GM12878 (cell line): ENCODE data around the gene NPDC1. TPM values are rescaled to one million over a fixed set of nuclear protein-coding genes. Genes with fewer than 3 reads are reported as not detected.

ENCODE experiments used
- ATAC-seq: fragments of 200-7000 bp; cut with Tn5 transposase; 3 replicates; pipeline ENCODE4 v1.9.1; 2020; ENCODE audit warnings: mild to moderate bottlenecking, moderate library complexity
- BruUV-seq: library from RNA; stranded (reverse); fragments of 400-500 nt; replicated peaks from 2 replicates; lab custom pipeline; 2021; lab: Mats Ljungman, UMichigan
- CTCF ChIA-PET: fragments of 300-600 bp; sonication (Branson Sonifier 250); formaldehyde crosslinking; extraction: SDS; loops from one replicate; lab custom pipeline; 2021; ENCODE audit warnings: inconsistent platforms; lab: Yijun Ruan, JAX
- POLR2A ChIA-PET: fragments of 350-600 bp; formaldehyde crosslinking; extraction: SDS; loops from one replicate; lab custom pipeline; 2021; ENCODE audit warnings: inconsistent platforms; lab: Charles Lee
- RAD21 ChIA-PET: fragments of 300-600 bp; sonication (Branson Sonifier 250); formaldehyde crosslinking; loops from one replicate; lab custom pipeline; 2023; ENCODE audit warnings: antibody characterized with exemption; ENCODE audit not compliant: unreplicated experiment; lab: Charles Lee
- SMC1A ChIA-PET: fragments of 300-600 bp; sonication (Branson Sonifier 250); formaldehyde crosslinking; loops from one replicate; lab custom pipeline; 2023; ENCODE audit not compliant: unreplicated experiment, uncharacterized antibody; lab: Charles Lee
- DNase-seq: peaks from one replicate; pipeline ENCODE4 v3.0.0-alpha.2; 2011; ENCODE audit warnings: low read depth, low spot score
- FAIRE-seq: peaks from 3 replicates; lab custom pipeline; 2011; peaks lifted over from hg19 to GRCh38; lab: Jason Lieb, UNC
- H2AFZ ChIP-seq: 2 replicates; pipeline ENCODE4 v1.6.0; 2011; ENCODE audit warnings: low read depth, low read length, control low read depth; ENCODE audit not compliant: control insufficient read depth
- H3K27ac ChIP-seq: 2 replicates; pipeline ENCODE4 v1.5.1; 2011; ENCODE audit warnings: control low read depth; ENCODE audit not compliant: control insufficient read depth, insufficient read depth
- H3K27me3 ChIP-seq, 2 experiments: replicated peaks in 1 of 2; 2 replicates each; pipeline versions ENCODE4 v1.6.0 to v1.6.1; 2011; ENCODE audit warnings: low read length in 1 of 2; ENCODE audit not compliant: control insufficient read depth in 2 of 2, insufficient read depth in 2 of 2
- H3K36me3 ChIP-seq, 2 experiments: 2 replicates each; pipeline ENCODE4 v1.5.1; 2011; ENCODE audit warnings: low read length in 1 of 2; ENCODE audit not compliant: control insufficient read depth in 2 of 2, insufficient read depth in 2 of 2
- H3K4me1 ChIP-seq: 2 replicates; pipeline ENCODE4 v1.6.1; 2011; ENCODE audit warnings: mild to moderate bottlenecking, low read length, moderate library complexity, mixed read lengths; ENCODE audit not compliant: control insufficient read depth, insufficient read depth
- H3K4me2 ChIP-seq: 2 replicates; pipeline ENCODE4 v1.6.0; 2011; ENCODE audit warnings: control low read depth; ENCODE audit not compliant: control insufficient read depth, insufficient read depth
- H3K4me3 ChIP-seq: fragments of 200-600 bp; sonication (generic); 2 replicates; pipeline ENCODE4 v1.5.1; 2016
- H3K79me2 ChIP-seq: 2 replicates; pipeline ENCODE4 v1.6.0; 2011; ENCODE audit warnings: low read length; ENCODE audit not compliant: control insufficient read depth, insufficient read depth
- H3K9ac ChIP-seq: 2 replicates; pipeline ENCODE4 v1.8.0; 2011; ENCODE audit warnings: low read length, control low read depth, mixed read lengths; ENCODE audit not compliant: control insufficient read depth, insufficient read depth
- H3K9me3 ChIP-seq: replicated peaks from 3 replicates; pipeline ENCODE4 v1.5.1; 2011; ENCODE audit warnings: mild to moderate bottlenecking, low read length; ENCODE audit not compliant: control insufficient read depth, insufficient read depth
- H4K20me1 ChIP-seq: 2 replicates; pipeline ENCODE4 v1.6.0; 2011; ENCODE audit not compliant: control insufficient read depth, insufficient read depth
- EP300 ChIP-seq, 2 experiments: fragments of 150-350 bp in 1 of 2; IDR thresholded peaks; 2 replicates each; pipeline ENCODE4 v1.6.1; 2011 to 2012; ENCODE audit warnings: low read depth in 2 of 2, low read length in 2 of 2, borderline replicate concordance in 1 of 2, improper control_type of control experiment in 1 of 2, inconsistent platforms in 1 of 2; ENCODE audit not compliant: control insufficient read depth in 1 of 2
- HCFC1 ChIP-seq: fragments of 150-350 bp; IDR thresholded peaks from 2 replicates; pipeline ENCODE4 v1.6.1; 2014; ENCODE audit warnings: low read length
- NKRF ChIP-seq: fragments of 450-650 bp; conservative IDR thresholded peaks from 2 replicates; pipeline ENCODE4 v1.6.1; 2017; ENCODE audit warnings: mild to moderate bottlenecking, moderate library complexity
- PML ChIP-seq: IDR thresholded peaks from 2 replicates; pipeline ENCODE4 v1.6.1; 2012; ENCODE audit warnings: low read length, inconsistent platforms
- REST ChIP-seq: IDR thresholded peaks from 2 replicates; pipeline ENCODE4 v1.6.1; 2012; ENCODE audit warnings: mild to moderate bottlenecking, low read depth, low read length
- ZNF207 ChIP-seq: fragments of 450-650 bp; IDR thresholded peaks from 2 replicates; pipeline ENCODE4 v1.6.1; 2014; ENCODE audit warnings: antibody characterized with exemption, mild to moderate bottlenecking, borderline replicate concordance
- WGBS: methylation state at CpG from one replicate; pipeline ENCODE4 v1.1.6; 2016; ENCODE audit warnings: low lambda C conversion rate; ENCODE audit not compliant: insufficient replicate concordance, insufficient coverage; ENCODE audit errors: missing lambda C conversion rate; 5-methylcytosine and 5-hydroxymethylcytosine counted together
- in situ Hi-C: fragments of 300-500 bp; cut with MboI; formaldehyde crosslinking; loops from 9 replicates; pipeline ENCODE4 v1.14.3; 2018; ENCODE audit warnings: mixed read lengths
- intact Hi-C: fragments of 100-400 bp; cut with micrococcal nuclease; formaldehyde crosslinking; loops from one replicate; pipeline ENCODE4 v1.14.2; 2022; ENCODE audit not compliant: unreplicated experiment
- polyA plus RNA-seq, 11 experiments: library from polyadenylated mRNA; depleted of rRNA in 4 of 11; unstranded in 6 of 11; stranded (reverse) in 5 of 11; fragments of >200 nt; fragmentation: Nextera tagmentation in 4 of 11; fragmentation: Illumina TruSeq in 1 of 11; extraction: Ambion mirVana in 4 of 11; extraction: Trizol in 1 of 11; gene quantifications; 1 replicate in 1 of 11; 2 replicates in 10 of 11; pipeline versions ENCODE4 v1.2.1 to v1.2.3, GENCODE V29; 2011 to 2016; ENCODE audit warnings: inconsistent platforms in 2 of 11, missing spikeins in 2 of 11, low read depth in 1 of 11
- total RNA-seq, 4 experiments: library from RNA; depleted of rRNA in 3 of 4; stranded (reverse); fragments of >200 nt in 3 of 4; fragmentation: Illumina TruSeq in 1 of 4; extraction: Trizol in 1 of 4; gene quantifications; 2 replicates each; pipeline versions ENCODE4 v1.2.1 to v1.2.3, GENCODE V29; 2013 to 2021
- TF ChIP-seq, protein P1 (sequence below): fragments of 450-650 bp; IDR thresholded peaks from 2 replicates; pipeline ENCODE4 v1.6.1; 2017; ENCODE audit warnings: mild to moderate bottlenecking, moderate library complexity

Gene NPDC1
- total and polyA plus RNA-seq, 10 of the 15 experiments (the other 5 are each of a cell fraction or from before 2014, with no cell fraction given) = 0.04 to 1.7 (median 0.77) TPM; not detected in 2

GRCh38 chr9:137016436-137016835, 29.5 kb downstream of the NPDC1 start:
- ChIA-PET SMC1A (no interaction called here), RAD21 (no interaction called here), POLR2A (no interaction called here), CTCF (no interaction called here)
- H3K36me3 ChIP-seq = no peaks in the 10 kb centered on the region
- no TSS peak for BruUV-seq
- H4K20me1 ChIP-seq = no peaks in the 10 kb centered on the region
- H3K4me2 ChIP-seq = no peak overlapping the region
- WGBS = 81% methylated on average over 15 of the region's 16 CpGs
- no peak overlapping the region for H2AFZ ChIP-seq
- no peak overlapping the region for H3K27ac ChIP-seq
- H3K27me3 ChIP-seq = no peaks in the 10 kb centered on the region
- no peak overlapping the region for H3K4me3 ChIP-seq
- in situ Hi-C loops (no loop called here), intact Hi-C loops (no loop called here)
- H3K9me3 ChIP-seq = no peaks in the 10 kb centered on the region; the same call in 2 of the 3 replicates
- no peaks in the 10 kb centered on the region for H3K4me1 ChIP-seq
- TF ChIP-seq NKRF (no peak), ZNF207 (no peak), HCFC1 (no peak), PML (no peak)
- TF ChIP-seq, all 136 proteins: peak for 0
- ATAC-seq (no peak), FAIRE-seq (no peak), DNase-seq (no peak)
- no peak overlapping the region for H3K9ac ChIP-seq
- H3K79me2 ChIP-seq = no peaks in the 10 kb centered on the region

DNA sequence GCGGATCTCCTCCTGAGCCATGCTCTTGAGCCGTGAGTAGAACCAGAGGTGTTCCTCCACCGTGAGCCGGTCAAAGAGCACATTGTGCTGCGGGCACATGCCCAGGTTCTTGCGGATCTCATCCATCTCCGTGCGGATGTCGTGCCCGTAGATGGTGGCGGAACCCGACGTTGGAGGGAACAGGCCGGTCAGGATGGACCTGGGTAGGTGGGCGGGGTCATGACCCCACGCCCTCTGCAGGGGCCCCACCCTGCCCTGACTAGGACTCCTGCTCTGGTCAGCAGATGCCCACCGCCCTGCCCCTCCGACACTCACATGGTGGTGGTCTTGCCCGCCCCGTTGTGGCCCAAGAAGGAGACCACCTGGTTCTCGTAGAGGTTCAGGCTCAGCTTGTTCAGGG, 30.0 kb downstream of the NPDC1 start:
- Histone ChIP-seq H3K4me3 (no peak overlapping the region), H3K36me3 (no peaks in the 10 kb centered on the region), H3K27me3 (no peaks in the 10 kb centered on the region), H3K79me2 (no peaks in the 10 kb centered on the region), H3K4me2 (no peak overlapping the region), H4K20me1 (no peaks in the 10 kb centered on the region), H3K27ac (no peak overlapping the region), H2AFZ (no peak overlapping the region), H3K9ac (no peak overlapping the region), H3K4me1 (no peaks in the 10 kb centered on the region), H3K9me3 (no peaks in the 10 kb centered on the region; the same call in 2 of the 3 replicates)
- BruUV-seq = no TSS peak
- FAIRE-seq (no peak), ATAC-seq (no peak), DNase-seq (no peak)
- RAD21 ChIA-PET = no interaction called here
- SMC1A ChIA-PET = no interaction called here
- 71% methylated on average over 15 of the region's 21 CpGs for WGBS
- POLR2A ChIA-PET = no interaction called here
- in situ Hi-C loops (no loop called here), intact Hi-C loops (no loop called here)
- CTCF ChIA-PET = no interaction called here
- TF ChIP-seq REST = no peak
- no peak for TF ChIP-seq EP300 (IDR thresholded peaks at IDR 0.05; ENCODE audit: borderline replicate concordance in 1 of 2, control insufficient read depth in 1 of 2, low read depth in 2 of 2, low read length in 2 of 2)
- TF ChIP-seq, protein P1, sequence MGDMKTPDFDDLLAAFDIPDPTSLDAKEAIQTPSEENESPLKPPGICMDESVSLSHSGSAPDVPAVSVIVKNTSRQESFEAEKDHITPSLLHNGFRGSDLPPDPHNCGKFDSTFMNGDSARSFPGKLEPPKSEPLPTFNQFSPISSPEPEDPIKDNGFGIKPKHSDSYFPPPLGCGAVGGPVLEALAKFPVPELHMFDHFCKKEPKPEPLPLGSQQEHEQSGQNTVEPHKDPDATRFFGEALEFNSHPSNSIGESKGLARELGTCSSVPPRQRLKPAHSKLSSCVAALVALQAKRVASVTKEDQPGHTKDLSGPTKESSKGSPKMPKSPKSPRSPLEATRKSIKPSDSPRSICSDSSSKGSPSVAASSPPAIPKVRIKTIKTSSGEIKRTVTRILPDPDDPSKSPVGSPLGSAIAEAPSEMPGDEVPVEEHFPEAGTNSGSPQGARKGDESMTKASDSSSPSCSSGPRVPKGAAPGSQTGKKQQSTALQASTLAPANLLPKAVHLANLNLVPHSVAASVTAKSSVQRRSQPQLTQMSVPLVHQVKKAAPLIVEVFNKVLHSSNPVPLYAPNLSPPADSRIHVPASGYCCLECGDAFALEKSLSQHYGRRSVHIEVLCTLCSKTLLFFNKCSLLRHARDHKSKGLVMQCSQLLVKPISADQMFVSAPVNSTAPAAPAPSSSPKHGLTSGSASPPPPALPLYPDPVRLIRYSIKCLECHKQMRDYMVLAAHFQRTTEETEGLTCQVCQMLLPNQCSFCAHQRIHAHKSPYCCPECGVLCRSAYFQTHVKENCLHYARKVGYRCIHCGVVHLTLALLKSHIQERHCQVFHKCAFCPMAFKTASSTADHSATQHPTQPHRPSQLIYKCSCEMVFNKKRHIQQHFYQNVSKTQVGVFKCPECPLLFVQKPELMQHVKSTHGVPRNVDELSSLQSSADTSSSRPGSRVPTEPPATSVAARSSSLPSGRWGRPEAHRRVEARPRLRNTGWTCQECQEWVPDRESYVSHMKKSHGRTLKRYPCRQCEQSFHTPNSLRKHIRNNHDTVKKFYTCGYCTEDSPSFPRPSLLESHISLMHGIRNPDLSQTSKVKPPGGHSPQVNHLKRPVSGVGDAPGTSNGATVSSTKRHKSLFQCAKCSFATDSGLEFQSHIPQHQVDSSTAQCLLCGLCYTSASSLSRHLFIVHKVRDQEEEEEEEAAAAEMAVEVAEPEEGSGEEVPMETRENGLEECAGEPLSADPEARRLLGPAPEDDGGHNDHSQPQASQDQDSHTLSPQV = no peak
